HG02642 (cell line): Measurements from ENCODE around the gene BUB3.

Source experiments
- ATAC-seq: cut with Tn5 transposase; IDR thresholded peaks from one replicate; pipeline ENCODE4 v1.9.1; 2021; ENCODE audit warnings: mild to moderate bottlenecking; ENCODE audit not compliant: unreplicated experiment, poor library complexity

Gene BUB3

GRCh38 chr10:123200531-123200930, 46.3 kb downstream of the BUB3 start:
- no peak for ATAC-seq

GRCh38 chr10:123202506-123202905, 48.3 kb downstream of the BUB3 start:
- ATAC-seq: no peak

- no peak for ATAC-seq
Observed at GRCh38 chr10:123203393-123204126, 49.4 kb downstream of the BUB3 start.

- ATAC-seq: no peak
Observed at GRCh38 chr10:123204127-123204461, 49.9 kb downstream of the BUB3 start.

GRCh38 chr10:123205041-123205440, 50.8 kb downstream of the BUB3 start:
- ATAC-seq: no peak

- no peak for ATAC-seq
Observed at GRCh38 chr10:123212063-123212462, 57.9 kb downstream of the BUB3 start.

- ATAC-seq: no peak
Observed at GRCh38 chr10:123212640-123213039, 58.4 kb downstream of the BUB3 start.

GRCh38 chr10:123213192-123213591, 59.0 kb downstream of the BUB3 start:
- no peak for ATAC-seq
